AG09309 (cell line): ENCODE measurements around the gene LRRN4CL.

Source experiments
- DNase-seq: peaks from one replicate; pipeline ENCODE4 v3.0.0-alpha.2; 2010; ENCODE audit warnings: low read depth
- H3K4me3 ChIP-seq: 2 replicates; pipeline ENCODE4 v1.5.1; 2011; ENCODE audit warnings: mild to moderate bottlenecking, low read depth, low read length, moderate library complexity; ENCODE audit not compliant: control insufficient read depth
- TF ChIP-seq, protein P1 (sequence below): IDR thresholded peaks from 2 replicates; pipeline ENCODE4 v1.5.1; 2011; ENCODE audit warnings: mild to moderate bottlenecking, low read depth, low read length, inconsistent platforms; ENCODE audit not compliant: insufficient read depth, control insufficient read depth; ENCODE audit errors: missing control alignments

LRRN4CL gene

DNA sequence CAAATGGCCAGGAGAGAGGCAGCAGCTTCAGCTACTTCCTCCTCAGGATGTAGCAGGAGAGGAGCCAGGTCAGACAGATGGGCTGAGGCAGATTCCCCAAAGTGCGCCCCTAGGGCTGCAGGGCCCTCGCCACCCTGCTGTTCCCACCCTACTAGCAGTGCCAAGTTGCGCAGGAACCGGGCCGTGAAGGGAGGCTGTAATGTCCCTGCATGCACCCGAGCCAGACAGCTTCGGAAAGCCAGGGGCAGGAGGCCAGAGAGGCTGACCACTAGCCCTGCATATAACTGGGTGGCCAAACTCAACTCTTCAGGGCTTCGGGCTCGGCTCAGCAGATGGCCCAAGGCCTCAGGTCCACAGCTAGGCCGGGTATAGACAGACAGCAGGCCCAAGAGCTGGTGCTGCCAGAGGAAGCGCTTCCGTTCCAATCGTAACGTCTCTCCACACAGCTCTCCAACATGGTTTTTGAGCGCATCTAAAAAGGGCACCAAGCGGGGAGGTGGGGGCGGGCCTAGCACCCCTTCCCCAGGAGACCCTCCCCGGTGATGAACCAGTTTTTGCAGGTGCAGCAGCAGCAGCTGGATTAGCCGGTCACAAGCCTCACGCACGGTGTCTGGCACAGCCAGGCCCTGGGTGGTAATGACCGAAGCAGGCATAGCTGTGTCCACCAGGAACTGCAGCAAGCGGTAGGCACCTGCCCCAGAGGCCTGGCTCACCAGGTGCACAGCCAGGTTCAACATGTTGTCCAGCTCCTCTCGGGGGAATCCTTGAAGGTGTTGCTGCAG is 41.0 kb downstream of the LRRN4CL start:
- TF ChIP-seq, protein P1, sequence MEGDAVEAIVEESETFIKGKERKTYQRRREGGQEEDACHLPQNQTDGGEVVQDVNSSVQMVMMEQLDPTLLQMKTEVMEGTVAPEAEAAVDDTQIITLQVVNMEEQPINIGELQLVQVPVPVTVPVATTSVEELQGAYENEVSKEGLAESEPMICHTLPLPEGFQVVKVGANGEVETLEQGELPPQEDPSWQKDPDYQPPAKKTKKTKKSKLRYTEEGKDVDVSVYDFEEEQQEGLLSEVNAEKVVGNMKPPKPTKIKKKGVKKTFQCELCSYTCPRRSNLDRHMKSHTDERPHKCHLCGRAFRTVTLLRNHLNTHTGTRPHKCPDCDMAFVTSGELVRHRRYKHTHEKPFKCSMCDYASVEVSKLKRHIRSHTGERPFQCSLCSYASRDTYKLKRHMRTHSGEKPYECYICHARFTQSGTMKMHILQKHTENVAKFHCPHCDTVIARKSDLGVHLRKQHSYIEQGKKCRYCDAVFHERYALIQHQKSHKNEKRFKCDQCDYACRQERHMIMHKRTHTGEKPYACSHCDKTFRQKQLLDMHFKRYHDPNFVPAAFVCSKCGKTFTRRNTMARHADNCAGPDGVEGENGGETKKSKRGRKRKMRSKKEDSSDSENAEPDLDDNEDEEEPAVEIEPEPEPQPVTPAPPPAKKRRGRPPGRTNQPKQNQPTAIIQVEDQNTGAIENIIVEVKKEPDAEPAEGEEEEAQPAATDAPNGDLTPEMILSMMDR = no peak
- DNase-seq = no peak
- H3K4me3 ChIP-seq = no peak overlapping the region

DNA sequence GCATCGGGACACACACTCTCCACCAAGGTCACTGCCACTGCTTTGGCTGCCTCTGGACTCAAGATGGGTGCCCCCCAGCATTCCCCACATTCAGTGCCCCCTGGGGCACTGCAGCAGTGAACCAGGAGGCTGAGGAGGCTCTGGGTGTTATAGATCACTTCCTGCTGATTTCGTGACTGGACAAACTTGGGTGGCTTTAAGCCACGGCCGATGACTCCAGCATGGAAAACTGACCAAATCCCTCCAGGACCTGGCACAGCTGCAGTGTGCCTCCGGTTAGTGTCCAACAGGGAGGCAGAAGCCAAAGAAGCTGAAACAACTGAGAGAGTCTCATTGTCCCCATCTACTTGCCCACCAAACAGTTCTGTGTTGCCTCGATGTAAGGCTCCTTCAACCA is 41.7 kb downstream of the LRRN4CL start:
- no peak for DNase-seq
- TF ChIP-seq, protein P1 = no peak
- no peak overlapping the region for H3K4me3 ChIP-seq

DNA sequence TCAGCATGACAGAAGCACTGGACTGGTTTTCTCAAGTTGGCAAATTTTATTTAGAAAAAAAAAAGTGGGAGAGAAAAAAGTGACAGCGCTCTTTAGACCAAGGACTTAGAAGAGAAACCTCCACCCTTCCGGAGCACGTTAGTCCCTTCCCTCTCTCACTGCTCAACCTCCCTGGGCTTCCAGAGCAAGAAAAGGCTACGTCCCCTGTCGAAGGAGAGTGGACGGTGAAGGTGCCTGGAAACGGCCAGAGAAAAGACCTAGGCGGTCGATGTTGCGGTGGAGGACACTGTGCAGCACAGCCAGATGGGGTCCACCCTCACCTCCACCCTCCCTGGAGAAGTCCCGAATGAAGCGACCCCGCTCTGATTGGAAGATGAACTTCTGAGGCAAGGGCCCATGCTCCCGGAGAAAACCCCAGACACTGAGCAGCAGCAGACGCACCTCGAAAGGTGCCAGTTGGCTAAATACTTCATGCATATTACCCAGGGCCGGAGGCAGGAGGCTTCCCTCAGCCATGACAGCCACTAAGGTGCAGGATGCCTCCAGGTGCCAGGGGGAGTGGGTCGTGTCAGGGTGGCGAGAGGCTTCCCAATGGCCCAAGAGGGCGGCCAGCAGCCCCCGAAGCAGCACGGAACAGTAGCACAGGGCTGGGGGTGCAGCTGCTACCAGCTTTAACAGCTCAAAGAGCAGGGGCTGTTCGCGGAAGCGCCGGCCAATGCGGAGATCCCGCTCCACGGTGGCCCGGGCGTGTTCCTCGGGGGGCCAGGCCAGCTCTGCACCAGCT is 42.3 kb downstream of the LRRN4CL start:
- TF ChIP-seq, protein P1 = no peak
- DNase-seq = no peak
- no peak overlapping the region; the same call in none of the 2 replicates for H3K4me3 ChIP-seq

DNA sequence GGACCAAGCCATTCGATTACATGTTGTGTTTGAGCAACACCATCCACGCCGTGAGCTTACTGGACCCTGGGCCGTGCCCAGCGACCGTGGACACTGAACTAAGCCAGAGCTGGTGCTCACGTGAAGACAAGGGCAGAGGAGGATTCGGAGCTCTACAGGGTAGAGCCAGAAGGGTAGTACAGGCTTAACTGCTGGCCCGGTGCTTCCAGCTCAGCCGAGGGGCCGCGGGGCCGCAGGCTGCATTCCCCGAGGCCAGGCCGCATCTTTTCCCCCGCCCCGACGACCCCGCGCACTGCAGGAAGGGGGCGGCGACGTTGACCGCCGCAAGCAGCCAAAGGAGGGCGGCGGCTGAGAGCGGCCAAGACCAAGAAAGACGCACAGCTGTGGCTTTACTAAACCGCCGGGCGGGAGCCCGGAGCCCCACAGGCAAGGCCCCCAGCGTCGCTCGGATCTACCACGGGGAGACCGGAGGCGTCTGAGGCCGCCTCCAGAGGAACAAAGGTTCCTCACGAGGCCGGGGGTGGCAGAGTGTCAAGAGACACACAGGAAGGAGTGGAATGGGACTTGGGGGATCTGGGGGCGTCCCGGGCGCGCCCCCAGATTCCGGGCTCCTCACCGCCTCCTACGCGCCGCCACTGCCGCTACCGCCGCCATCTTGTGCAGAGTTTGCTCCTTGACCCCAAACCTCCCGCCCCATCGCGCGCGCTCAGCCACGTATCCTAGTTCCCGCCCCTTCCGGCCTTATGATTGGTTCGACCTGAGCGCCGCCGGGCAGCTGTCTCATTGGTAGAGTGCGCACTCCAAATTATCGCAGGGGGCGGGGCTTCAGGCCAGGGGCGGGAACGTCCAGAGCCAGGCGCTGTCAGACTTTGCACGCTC is 43.1 kb downstream of the LRRN4CL start, which contains the start of gene GANAB:
TSS of gene GANAB (minus strand) at position 668 of the 879 bp plus-strand sequence. CDS start at position 654, 14 bp downstream.
- peak within 1 kb of the TSS; percentile 90 for H3K4me3 ChIP-seq
- peak; percentile 84 for DNase-seq
- TF ChIP-seq, protein P1 = no peak

DNA sequence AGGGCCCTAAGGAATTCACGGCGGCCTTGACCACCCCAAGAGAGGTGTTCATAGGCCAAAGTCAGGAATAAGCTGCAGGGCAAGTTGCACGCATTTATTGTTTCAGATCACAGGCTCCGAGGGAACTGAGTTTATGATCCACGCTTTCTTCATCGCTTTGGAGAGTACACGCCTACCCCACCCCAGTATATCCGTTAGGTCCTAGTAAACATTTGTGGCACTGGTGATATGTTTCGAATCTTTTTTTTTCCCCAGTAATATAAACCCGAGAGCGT is 43.7 kb downstream of the LRRN4CL start:
- TF ChIP-seq, protein P1 = no peak
- H3K4me3 ChIP-seq = peak overlapping the region; percentile 90
- no peak for DNase-seq

DNA sequence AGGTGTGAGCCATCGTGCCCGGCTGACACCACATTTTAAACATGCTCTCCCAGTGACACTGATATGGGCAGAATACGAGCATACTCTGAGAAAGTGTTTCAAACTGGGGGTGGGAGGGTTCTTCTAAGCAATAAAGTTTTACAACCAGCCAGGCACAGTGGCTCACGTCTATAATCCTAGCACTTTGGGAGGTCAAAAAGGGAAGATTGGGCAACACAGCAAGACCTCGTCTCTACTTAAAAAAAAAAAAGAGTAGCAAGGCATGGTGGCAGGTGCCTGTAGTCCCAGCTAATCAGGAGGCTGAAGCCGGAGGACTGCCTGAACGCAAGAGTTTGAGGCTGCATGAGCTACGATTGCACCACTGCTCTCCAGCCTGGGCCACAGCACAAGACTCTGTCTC is 45.1 kb downstream of the LRRN4CL start:
- DNase-seq = no peak
- no peak overlapping the region for H3K4me3 ChIP-seq
- TF ChIP-seq, protein P1 = no peak
